GM12865 (cell line): ENCODE data around the gene FGF14.

Experiments used
- DNase-seq: peaks from one replicate; pipeline ENCODE4 v3.0.0; 2010; ENCODE audit warnings: low read depth
- H3K4me3 ChIP-seq: 2 replicates; pipeline ENCODE4 v1.5.1; 2011; ENCODE audit warnings: mild to moderate bottlenecking, low read depth, low read length, control low read depth
- CTCF ChIP-seq: IDR thresholded peaks from 2 replicates; pipeline ENCODE4 v1.5.1; 2011; ENCODE audit warnings: low read length, control low read depth, low read depth, inconsistent platforms; ENCODE audit not compliant: insufficient read depth; ENCODE audit errors: missing control alignments

Gene FGF14

GRCh38 chr13:102035969-102036368, 365.9 kb downstream of the FGF14 start:
- no peak for DNase-seq
- H3K4me3 ChIP-seq, result no peak overlapping the region
- TF ChIP-seq CTCF, result no peak

GRCh38 chr13:102033857-102034331, 368.0 kb downstream of the FGF14 start:
- no peak for TF ChIP-seq CTCF
- H3K4me3 ChIP-seq, result no peak overlapping the region
- no peak for DNase-seq

GRCh38 chr13:102033386-102033785, 368.5 kb downstream of the FGF14 start:
- no peak for DNase-seq
- TF ChIP-seq CTCF, result no peak
- H3K4me3 ChIP-seq, result no peak overlapping the region

- H3K4me3 ChIP-seq, result no peak overlapping the region
- DNase-seq, result no peak
- TF ChIP-seq CTCF, result no peak
Observed at GRCh38 chr13:102028868-102029267, 373.0 kb downstream of the FGF14 start.

GRCh38 chr13:102028206-102028605, 373.6 kb downstream of the FGF14 start:
- DNase-seq, result no peak
- no peak overlapping the region for H3K4me3 ChIP-seq
- TF ChIP-seq CTCF, result no peak

GRCh38 chr13:102021777-102022176, 380.1 kb downstream of the FGF14 start:
- no peak overlapping the region for H3K4me3 ChIP-seq
- no peak for DNase-seq
- TF ChIP-seq CTCF, result no peak

- no peak for TF ChIP-seq CTCF
- DNase-seq, result no peak
- H3K4me3 ChIP-seq, result no peak overlapping the region
Observed at GRCh38 chr13:102020611-102021216, 381.1 kb downstream of the FGF14 start.
